Upper lobe of left lung (tissue), 4 donors: ENCODE data around the gene TCTA.

ENCODE experiments used
- CTCF ChIP-seq, 6 experiments: fragments of 450-650 bp in 4 of 6; fragments of 200-600 bp in 2 of 6; sonication (generic) in 2 of 6; IDR thresholded peaks; one replicate each; pipeline ENCODE4 v1.5.1; 2016 to 2019; ENCODE audit warnings: antibody characterized with exemption in 6 of 6
- EP300 ChIP-seq, 4 donors: sonication (generic); formaldehyde crosslinking; IDR thresholded peaks; one replicate each; pipeline ENCODE4 v1.5.1; 2017; ENCODE audit warnings: antibody characterized with exemption in 4 of 4, control low read depth in 2 of 4
- POLR2A ChIP-seq, 4 donors: fragments of 450-650 bp; IDR thresholded peaks; one replicate each; pipeline ENCODE4 v1.5.1; 2016 to 2017; ENCODE audit warnings: antibody characterized with exemption in 4 of 4, mild to moderate bottlenecking in 2 of 4

GRCh38 chr3:49445391-49445790 lies 33.2 kb downstream of the TCTA start:
- TF ChIP-seq POLR2A (IDR thresholded peaks at IDR 0.05) (no peak), CTCF (IDR thresholded peaks at IDR 0.05) (no peak), EP300 (IDR thresholded peaks at IDR 0.05) (no peak)
